HS-5 (cell line): ENCODE data around the gene DYNC1LI1.
"Not testable (repeated sequence)": the region's sequence is repeated elsewhere in the genome, so short reads cannot be mapped to it uniquely, and the experiment has no call there.

Source experiments
- DNase-seq: peaks from one replicate; pipeline ENCODE4 v3.0.0-alpha.2; 2012; ENCODE audit warnings: low read depth

The DYNC1LI1 gene

DNA sequence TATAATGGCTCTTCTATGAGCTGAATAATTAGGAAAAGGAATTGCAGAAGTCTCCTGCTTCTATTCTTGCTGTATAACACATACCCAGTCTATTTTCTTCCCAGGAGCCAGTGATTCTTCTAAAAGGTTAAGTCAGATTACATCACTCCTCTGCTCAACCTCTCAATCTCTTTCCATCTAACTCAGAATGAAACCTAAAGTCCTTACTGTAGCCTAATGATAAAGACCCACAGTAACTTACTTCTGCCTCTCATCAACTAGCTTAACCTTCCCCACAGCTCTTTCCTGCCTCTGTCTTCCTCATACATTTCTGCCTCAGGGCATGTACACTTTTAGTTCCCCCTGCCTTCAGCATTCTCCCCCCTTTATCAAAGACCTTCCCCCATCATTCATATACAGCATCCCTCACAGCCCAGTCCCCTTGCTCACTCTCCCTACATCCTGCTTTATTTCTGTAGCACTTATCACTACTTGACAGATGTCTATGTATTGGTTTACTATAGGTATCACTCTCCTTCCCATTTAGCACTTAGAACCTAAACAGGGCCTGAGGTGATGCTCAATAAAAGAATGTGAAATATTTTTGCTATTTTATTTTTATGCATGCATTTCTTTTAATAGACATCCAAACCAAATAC is 39.5 kb downstream of the DYNC1LI1 start:
- DNase-seq: no peak

GRCh38 chr3:32525720-32526119 is 44.9 kb downstream of the DYNC1LI1 start:
- no peak for DNase-seq

DNA sequence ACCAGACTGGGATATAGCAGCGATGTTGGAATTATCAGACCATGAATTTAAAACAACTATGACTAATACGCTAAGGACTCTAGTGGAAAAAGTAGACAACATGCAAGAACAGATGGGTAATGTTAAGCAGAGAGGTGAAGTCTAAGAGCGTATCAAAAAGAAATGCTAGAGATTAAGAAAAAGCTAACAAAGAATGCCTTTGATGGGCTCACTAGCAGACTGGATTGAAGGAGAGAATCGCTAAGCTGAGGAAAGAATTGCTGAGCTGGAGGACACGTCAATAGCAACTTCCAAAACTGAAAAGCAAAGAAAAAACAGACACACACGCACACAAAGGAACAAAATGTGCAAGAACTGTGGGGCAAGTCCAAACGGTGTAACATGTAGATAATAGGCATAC is 48.0 kb downstream of the DYNC1LI1 start:
- DNase-seq: no peak

- DNase-seq: not testable (repeated sequence)
Observed at GRCh38 chr3:32518921-32519320, 51.7 kb downstream of the DYNC1LI1 start.

- DNase-seq: not testable (repeated sequence)
Observed at GRCh38 chr3:32516751-32517150, 53.9 kb downstream of the DYNC1LI1 start.

GRCh38 chr3:32511005-32511404 is 59.7 kb downstream of the DYNC1LI1 start:
- no peak for DNase-seq

- DNase-seq: peak; percentile 36
Observed at GRCh38 chr3:32510075-32510724, 60.5 kb downstream of the DYNC1LI1 start.

GRCh38 chr3:32508711-32509110 is 61.9 kb downstream of the DYNC1LI1 start:
- no peak for DNase-seq

GRCh38 chr3:32506466-32506865 is 64.2 kb downstream of the DYNC1LI1 start:
- DNase-seq: no peak

GRCh38 chr3:32502946-32503286 is 67.7 kb downstream of the DYNC1LI1 start:
- no peak for DNase-seq

GRCh38 chr3:32502118-32502945 is 68.3 kb downstream of the DYNC1LI1 start, which contains the start of gene CMTM6:
Gene CMTM6 (minus strand): TSS chr3:32502852. CDS start chr3:32502745, 107 bp downstream.
- peak; percentile 36 for DNase-seq

GRCh38 chr3:32501783-32502117 is 68.9 kb downstream of the DYNC1LI1 start:
- no peak for DNase-seq

DNA sequence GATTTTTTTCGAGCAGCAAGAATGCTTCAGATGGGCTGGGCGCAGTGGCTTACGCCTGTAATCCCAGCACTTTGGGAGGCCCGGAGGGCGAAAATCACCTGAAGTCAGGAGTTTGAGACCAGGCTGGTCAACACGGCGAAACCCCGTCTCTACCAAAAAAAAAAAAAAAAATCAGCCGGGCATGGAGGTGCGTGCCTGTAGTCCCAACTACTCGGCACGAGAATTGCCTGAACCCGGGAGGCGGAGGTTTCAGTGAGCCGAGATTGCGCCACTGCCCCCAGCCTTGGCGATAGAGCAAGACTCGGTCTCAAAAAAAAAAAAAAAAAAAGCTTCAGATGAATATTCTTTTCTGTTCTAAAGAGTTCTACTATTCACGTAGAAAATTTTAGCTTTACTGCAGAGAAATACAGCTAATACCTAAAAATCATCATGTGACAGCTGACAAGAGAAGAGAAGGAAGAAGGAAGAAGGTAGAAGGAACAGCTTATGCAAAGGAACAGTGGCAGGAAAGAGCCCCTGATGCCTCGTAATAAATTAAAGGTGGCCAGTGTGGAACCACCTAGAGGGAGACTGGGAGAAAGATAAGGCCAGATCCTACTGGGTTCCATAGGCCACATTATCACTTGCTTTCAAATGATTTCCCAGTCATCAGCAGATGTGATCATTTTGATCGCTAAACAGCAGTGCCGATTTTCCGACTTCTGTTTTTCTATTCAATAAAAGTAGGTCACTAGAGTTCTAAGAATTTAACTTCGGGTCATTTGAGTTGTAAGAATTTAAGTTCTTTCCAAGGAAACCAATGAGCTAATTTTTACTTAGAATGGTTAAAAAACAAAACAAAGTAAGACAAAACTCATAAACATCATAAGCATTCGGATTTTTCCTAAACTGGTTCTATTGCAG is 69.5 kb downstream of the DYNC1LI1 start:
- DNase-seq: no peak

GRCh38 chr3:32500231-32500630 is 70.4 kb downstream of the DYNC1LI1 start:
- DNase-seq: no peak

DNA sequence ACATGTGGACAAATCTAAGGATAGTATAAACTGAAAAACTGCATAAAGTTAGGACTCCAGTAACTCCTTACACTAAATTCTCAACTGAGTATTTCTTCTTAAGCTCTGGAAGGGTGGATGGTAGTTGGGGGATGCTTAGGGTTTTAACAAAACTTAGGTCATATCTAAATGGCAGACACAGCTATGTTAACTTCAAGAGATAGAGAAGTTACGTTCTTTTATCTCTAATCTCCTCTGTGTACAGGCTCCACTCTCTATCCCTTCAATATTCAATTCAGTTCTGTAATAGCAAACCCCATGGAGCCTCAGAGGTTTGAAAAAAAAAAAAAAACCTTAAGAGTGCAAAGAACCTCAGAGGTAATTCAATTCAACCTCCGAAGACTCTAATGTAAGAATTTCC is 71.1 kb downstream of the DYNC1LI1 start:
- DNase-seq: no peak

DNA sequence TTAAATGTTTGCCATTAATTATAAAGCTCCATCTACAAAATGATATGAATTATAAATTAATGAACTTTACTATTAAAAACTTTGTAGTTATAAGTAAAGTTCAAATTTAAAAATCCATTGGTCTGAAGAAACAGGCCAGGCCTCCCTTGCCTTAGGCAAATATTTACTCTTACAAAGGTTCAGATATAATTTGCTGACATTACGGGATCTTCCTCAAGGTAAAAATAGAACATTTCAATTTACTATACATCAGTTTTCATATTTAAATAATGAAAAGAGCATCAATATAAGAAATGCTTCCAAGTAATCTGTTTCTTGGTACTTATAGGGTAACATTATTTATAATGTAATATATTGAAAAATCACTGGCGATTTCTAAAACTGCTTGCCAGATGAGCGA is 71.7 kb downstream of the DYNC1LI1 start:
- DNase-seq: no peak

- DNase-seq: no peak
Observed at GRCh38 chr3:32498252-32498651, 72.4 kb downstream of the DYNC1LI1 start.

DNA sequence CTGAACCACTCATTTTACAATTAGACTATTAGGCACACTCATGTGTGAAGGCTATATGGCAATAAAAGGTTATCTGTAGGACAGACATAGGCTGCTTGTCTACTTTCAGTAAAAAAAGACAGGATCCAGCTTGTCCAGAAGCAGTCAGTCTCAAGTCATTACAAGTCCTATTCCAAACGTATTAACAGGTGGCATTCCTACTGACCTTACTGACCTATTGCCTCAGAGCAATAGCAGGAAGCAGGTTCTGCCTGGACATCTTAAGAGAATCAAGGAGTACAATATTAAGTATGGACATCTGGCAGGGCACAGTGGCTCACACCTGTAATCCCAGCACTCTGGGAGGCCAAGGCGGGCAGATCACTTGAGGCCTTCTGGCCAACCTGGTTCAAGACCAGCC is 75.0 kb downstream of the DYNC1LI1 start:
- DNase-seq: no peak

DNA sequence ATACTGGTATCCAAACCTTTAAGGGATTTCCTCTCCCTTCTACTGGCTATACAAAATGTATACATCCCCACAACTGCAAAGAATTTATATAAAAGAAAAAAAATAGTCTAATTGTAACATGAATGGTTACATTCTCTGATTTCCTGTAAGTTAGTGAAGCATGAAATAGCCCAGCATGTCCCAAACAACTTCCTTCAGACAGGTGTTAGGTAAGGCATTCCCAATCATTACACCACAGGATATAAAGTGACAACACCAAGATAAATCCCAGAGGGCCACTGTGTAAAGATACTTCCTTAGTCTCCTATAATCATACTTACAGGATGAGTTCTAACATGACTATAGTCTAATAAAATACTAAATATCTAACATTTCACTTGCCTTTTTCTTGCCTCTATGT is 75.6 kb downstream of the DYNC1LI1 start:
- DNase-seq: no peak

- no peak for DNase-seq
Observed at GRCh38 chr3:32493437-32494414, 76.9 kb downstream of the DYNC1LI1 start.
